ENCODE measurements around the gene KRT13.

Gene KRT13

DNA sequence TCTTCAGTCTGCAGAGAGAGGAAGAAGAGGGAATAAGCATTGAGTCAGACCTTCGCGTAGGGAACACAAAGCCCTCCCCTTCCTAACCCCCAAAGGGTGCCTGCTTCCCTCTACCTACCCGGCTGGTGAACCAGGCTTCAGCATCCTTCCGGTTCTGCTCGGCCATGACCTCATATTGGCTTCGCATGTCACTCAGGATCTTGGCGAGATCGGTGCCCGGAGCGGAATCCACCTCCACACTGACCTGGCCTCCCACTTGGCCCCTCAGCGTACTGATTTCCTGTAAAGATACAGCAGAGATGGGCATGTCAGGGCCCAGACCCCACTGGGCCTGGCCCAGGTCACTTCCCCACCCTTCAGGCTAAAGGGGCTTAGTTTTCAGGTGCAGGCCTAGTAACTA is 18.8 kb upstream of the KRT13 start:
- TF ChIP-seq, protein P1, sequence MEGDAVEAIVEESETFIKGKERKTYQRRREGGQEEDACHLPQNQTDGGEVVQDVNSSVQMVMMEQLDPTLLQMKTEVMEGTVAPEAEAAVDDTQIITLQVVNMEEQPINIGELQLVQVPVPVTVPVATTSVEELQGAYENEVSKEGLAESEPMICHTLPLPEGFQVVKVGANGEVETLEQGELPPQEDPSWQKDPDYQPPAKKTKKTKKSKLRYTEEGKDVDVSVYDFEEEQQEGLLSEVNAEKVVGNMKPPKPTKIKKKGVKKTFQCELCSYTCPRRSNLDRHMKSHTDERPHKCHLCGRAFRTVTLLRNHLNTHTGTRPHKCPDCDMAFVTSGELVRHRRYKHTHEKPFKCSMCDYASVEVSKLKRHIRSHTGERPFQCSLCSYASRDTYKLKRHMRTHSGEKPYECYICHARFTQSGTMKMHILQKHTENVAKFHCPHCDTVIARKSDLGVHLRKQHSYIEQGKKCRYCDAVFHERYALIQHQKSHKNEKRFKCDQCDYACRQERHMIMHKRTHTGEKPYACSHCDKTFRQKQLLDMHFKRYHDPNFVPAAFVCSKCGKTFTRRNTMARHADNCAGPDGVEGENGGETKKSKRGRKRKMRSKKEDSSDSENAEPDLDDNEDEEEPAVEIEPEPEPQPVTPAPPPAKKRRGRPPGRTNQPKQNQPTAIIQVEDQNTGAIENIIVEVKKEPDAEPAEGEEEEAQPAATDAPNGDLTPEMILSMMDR (IDR thresholded peaks at IDR 0.05; ENCODE audit: extremely low read depth, missing control alignments) = no peak
- DNase-seq (ENCODE audit: low spot score) = no peak

DNA sequence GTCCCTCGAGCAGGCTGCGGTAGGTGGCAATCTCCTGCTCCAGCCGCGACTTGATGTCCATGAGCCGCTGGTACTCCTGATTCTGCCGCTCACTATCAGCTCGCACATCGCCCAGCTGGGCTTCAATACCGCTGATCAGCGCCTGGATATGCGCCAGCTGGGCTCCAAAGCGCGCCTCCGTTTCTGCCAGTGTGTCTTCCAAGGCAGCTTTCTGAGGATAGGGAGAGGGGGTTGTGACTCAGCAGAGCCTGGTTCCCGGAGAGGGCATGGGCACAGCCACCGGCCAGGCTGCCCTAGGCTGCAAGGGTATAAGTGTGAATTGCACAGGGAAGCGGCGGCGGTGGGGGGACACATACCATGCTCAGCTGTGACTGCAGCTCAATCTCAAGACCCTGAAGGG is 18.4 kb upstream of the KRT13 start:
- DNase-seq (ENCODE audit: low spot score) = no peak
- TF ChIP-seq, protein P1 (IDR thresholded peaks at IDR 0.05; ENCODE audit: extremely low read depth, missing control alignments) = no peak

- TF ChIP-seq, protein P1 (IDR thresholded peaks at IDR 0.05; ENCODE audit: extremely low read depth, missing control alignments) = no peak
- no peak for DNase-seq (ENCODE audit: low spot score)
Observed at GRCh38 chr17:41523225-41523593, 17.8 kb upstream of the KRT13 start.

- TF ChIP-seq, protein P1 (IDR thresholded peaks at IDR 0.05; ENCODE audit: extremely low read depth, missing control alignments) = no peak
- DNase-seq (ENCODE audit: low spot score) = no peak
Observed at GRCh38 chr17:41522301-41523224, 17.2 kb upstream of the KRT13 start.

GRCh38 chr17:41521574-41522261 is 16.3 kb upstream of the KRT13 start:
- no peak for DNase-seq (ENCODE audit: low spot score)

DNA sequence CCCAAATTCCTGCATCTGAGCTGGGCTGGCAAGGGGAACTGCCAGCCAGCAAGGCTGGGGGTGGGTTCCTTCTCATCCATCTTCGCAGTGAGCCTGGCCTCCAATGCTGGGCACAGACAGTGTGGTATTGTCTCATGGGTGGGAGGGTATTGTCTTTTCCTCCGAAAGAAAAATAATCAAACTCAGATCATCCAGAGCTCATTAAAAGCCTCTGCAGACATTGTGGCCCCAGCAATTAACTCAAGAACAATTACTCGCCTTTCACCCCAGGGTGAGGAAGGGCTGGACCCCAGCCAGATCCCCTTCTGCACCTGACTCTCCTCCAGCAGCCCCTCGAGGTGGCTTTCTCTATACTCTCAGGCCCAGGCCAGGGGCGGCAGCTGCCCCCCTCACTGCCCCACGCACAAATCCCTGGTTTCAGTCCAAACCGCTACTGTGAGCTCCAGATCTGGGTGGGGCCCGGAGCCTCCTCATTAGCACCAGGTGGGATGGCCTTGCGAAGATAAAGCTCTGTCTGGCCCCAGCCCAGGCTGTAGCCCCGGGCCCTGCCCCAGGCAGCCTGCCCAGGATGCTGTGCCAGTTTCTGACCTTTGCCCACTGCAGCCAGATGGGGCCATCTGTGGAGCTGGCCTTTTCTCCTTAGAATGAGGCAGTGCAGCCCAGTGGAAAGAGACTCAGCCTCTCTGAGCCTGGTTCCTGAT is 15.6 kb upstream of the KRT13 start:
- TF ChIP-seq, protein P1 (IDR thresholded peaks at IDR 0.05; ENCODE audit: extremely low read depth, missing control alignments) = no peak
- no peak for DNase-seq (ENCODE audit: low spot score)

More at GRCh38 chr17:41521574-41522261, 16.3 kb upstream of the KRT13 start:
- TF ChIP-seq, protein P1 (IDR thresholded peaks at IDR 0.05; ENCODE audit: extremely low read depth, missing control alignments) = no peak
